D721Med (cell line): Measurements from ENCODE around the gene EPOP.

Experiments
- DNase-seq: peaks from one replicate; pipeline ENCODE4 v3.0.0; 2011; ENCODE audit warnings: low spot score; ENCODE audit not compliant: insufficient read length
- FAIRE-seq: peaks from 2 replicates; lab custom pipeline; 2011; peaks lifted over from hg19 to GRCh38; lab: Jason Lieb, UNC
- CTCF ChIP-seq: IDR thresholded peaks from 2 replicates; pipeline ENCODE4 v1.5.1; 2012; ENCODE audit warnings: mild to moderate bottlenecking, control low read depth; ENCODE audit not compliant: insufficient read depth; ENCODE audit errors: missing control alignments

EPOP gene

GRCh38 chr17:38710604-38710962 is 35.8 kb upstream of the EPOP start:
- TF ChIP-seq CTCF: no peak
- DNase-seq (no peak), FAIRE-seq (no peak)

GRCh38 chr17:38709864-38710603 is 35.3 kb upstream of the EPOP start:
- TF ChIP-seq CTCF: no peak
- FAIRE-seq (no peak), DNase-seq (no peak)

- TF ChIP-seq CTCF: no peak
- DNase-seq (no peak), FAIRE-seq (no peak)
Measured at GRCh38 chr17:38709104-38709820, 34.5 kb upstream of the EPOP start.

GRCh38 chr17:38707678-38708351 is 33.1 kb upstream of the EPOP start:
- TF ChIP-seq CTCF: no peak
- FAIRE-seq: no peak
- DNase-seq: no peak

GRCh38 chr17:38706505-38707216 is 31.9 kb upstream of the EPOP start:
- no peak for TF ChIP-seq CTCF
- FAIRE-seq (no peak), DNase-seq (no peak)

GRCh38 chr17:38705803-38706504 is 31.2 kb upstream of the EPOP start:
- no peak for TF ChIP-seq CTCF
- DNase-seq: no peak
- FAIRE-seq: no peak
